ENCODE results near the gene RIPK1.

RIPK1 gene

DNA sequence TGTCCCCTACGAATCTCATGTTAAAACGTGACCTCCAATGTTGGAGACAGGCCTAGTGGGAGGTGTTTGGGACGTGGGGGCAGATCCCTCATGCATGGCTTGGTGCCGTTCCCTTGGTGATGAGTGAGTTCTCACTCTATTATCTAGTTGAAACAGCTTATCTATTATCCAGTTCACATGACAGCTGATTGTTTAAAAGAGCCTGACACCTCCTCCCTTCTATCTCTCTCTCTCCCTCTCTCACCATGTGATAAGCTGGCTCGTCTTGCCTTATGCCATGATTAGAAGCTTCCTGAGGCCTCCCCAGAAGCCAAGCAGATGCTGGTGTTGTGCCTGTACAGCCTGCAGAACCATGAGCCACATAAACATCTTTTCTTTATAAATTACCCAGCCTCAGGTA lies 32.9 kb upstream of the RIPK1 start:
- TF ChIP-seq, protein P1, sequence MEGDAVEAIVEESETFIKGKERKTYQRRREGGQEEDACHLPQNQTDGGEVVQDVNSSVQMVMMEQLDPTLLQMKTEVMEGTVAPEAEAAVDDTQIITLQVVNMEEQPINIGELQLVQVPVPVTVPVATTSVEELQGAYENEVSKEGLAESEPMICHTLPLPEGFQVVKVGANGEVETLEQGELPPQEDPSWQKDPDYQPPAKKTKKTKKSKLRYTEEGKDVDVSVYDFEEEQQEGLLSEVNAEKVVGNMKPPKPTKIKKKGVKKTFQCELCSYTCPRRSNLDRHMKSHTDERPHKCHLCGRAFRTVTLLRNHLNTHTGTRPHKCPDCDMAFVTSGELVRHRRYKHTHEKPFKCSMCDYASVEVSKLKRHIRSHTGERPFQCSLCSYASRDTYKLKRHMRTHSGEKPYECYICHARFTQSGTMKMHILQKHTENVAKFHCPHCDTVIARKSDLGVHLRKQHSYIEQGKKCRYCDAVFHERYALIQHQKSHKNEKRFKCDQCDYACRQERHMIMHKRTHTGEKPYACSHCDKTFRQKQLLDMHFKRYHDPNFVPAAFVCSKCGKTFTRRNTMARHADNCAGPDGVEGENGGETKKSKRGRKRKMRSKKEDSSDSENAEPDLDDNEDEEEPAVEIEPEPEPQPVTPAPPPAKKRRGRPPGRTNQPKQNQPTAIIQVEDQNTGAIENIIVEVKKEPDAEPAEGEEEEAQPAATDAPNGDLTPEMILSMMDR (IDR thresholded peaks at IDR 0.05), result no peak
- H3K27ac Mint-ChIP-seq, result no peak overlapping the region
- DNase-seq, result no peak
- peaks cover 27% of the 10 kb centered on the region for H3K9me3 Mint-ChIP-seq
- H3K27me3 Mint-ChIP-seq (ENCODE audit: low read depth, poor library complexity), result peaks cover 4% of the 10 kb centered on the region
- no peak overlapping the region for H3K4me3 Mint-ChIP-seq
- H3K4me1 Mint-ChIP-seq, result peaks cover 20% of the 10 kb centered on the region
- peaks cover 8% of the 10 kb centered on the region for H3K36me3 Mint-ChIP-seq (ENCODE audit: low read depth)

DNA sequence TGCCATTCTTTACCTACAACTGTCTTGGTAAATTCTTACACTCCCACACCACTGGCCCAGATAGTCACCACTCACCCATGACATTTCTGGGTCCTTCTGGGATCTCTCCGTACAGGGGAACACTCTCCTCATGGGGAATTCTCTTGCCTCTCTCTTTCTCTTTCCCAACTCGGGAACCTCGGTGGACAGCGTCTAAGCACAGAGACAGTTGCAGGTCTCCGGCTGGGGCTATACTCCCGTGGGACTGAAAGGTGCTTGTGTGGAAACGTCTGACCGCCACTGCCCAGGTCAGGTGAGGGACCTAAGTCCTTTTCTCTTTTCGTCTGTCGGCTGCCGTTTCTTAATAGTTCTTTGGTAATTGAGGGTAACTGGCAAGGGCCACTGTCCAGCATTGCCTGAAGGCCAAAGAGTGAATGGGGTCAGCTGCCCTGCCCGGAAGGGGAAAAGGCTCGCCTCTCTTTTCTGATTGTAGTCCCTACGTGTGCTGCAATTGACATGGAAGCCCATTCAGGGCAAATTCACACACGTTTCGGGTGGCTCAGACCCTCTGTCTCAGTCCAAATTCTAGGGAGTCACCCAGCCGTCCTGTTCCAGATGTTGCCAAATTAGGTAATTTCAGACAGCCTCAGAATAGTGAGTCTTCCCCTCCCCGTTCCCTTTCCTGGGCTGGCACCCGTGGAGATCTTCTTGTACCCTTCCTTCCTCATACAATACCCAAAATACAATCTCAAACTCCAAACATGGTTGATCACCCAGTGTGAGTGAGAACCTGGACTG lies 31.2 kb upstream of the RIPK1 start:
- peaks cover 8% of the 10 kb centered on the region for H3K36me3 Mint-ChIP-seq (ENCODE audit: low read depth)
- TF ChIP-seq, protein P1 (IDR thresholded peaks at IDR 0.05), result no peak

DNA sequence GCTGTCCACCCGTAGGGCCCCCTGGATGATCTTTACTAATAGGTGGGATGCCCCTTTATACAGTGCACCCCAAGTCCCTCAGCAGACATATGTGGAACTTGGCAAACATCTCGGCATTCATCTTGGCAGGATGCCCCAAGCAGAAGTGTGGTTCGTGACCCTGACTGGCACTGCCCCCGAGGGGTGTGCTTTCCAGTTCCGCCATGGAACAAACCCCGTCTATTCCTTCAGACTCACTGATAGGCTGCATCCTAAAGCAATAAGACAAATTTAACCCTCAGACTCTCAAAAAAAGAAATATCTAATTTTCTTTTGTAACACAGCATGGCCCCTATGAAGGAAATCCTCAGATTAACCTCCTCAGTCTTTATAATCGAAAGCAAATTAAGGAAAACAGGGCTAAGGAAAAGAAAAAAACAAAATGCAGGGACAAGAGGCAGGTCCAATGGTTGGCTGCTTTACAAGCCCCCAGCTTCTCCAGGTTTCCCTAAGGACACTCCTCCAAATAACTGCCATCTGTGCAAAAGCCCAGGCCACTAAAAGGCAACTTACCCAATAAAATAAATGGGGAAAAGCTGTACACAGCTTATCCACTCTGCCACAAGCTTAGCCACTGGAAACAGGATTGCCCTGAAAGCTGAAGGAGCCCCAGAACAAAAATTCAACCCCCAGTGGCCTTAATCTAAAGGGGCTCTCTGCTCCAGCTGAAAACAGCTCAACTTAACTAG lies 30.5 kb upstream of the RIPK1 start:
- H3K4me3 Mint-ChIP-seq, result no peak overlapping the region
- peaks cover 27% of the 10 kb centered on the region for H3K9me3 Mint-ChIP-seq
- H3K27ac Mint-ChIP-seq, result peak overlapping the region; percentile 62
- H3K4me1 Mint-ChIP-seq, result peaks cover 35% of the 10 kb centered on the region
- no peak for DNase-seq
- TF ChIP-seq, protein P1 (IDR thresholded peaks at IDR 0.05), result no peak
- H3K36me3 Mint-ChIP-seq (ENCODE audit: low read depth), result peaks cover 8% of the 10 kb centered on the region
- H3K27me3 Mint-ChIP-seq (ENCODE audit: low read depth, poor library complexity), result peaks cover 4% of the 10 kb centered on the region

More for the DNA sequence above, 31.2 kb upstream of the RIPK1 start:
- Mint-ChIP-seq H3K27ac (peak overlapping the region; percentile 62), H3K4me1 (peaks cover 32% of the 10 kb centered on the region), H3K4me3 (no peak overlapping the region), H3K9me3 (peaks cover 27% of the 10 kb centered on the region), H3K27me3 (ENCODE audit: low read depth, poor library complexity) (peaks cover 4% of the 10 kb centered on the region)
- no peak for DNase-seq

DNA sequence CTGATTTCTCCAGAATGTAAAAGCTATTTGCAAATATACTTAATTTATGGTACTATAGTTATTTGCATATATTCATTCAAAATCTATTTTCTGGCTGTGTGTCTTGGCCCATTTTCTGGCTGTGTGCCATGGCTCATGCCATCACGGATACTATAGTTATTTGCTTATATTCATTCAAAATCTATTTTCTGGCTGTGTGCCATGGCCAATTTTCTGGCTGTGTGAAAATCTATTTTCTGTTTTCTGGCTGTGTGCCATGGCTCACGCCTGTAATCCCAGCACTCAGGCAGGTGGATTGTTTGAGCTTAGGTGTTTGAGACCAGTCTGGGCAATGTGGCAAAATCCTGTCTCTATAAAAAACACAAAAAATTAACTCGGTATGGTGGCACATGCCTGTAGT lies 28.9 kb upstream of the RIPK1 start:
- H3K4me3 Mint-ChIP-seq, result no peak overlapping the region
- peaks cover 23% of the 10 kb centered on the region for H3K9me3 Mint-ChIP-seq
- no peak overlapping the region for H3K27ac Mint-ChIP-seq
- peaks cover 4% of the 10 kb centered on the region for H3K36me3 Mint-ChIP-seq (ENCODE audit: low read depth)
- peaks cover 4% of the 10 kb centered on the region for H3K27me3 Mint-ChIP-seq (ENCODE audit: low read depth, poor library complexity)
- no peak for DNase-seq
- TF ChIP-seq, protein P1 (IDR thresholded peaks at IDR 0.05), result no peak
- H3K4me1 Mint-ChIP-seq, result peaks cover 35% of the 10 kb centered on the region

DNA sequence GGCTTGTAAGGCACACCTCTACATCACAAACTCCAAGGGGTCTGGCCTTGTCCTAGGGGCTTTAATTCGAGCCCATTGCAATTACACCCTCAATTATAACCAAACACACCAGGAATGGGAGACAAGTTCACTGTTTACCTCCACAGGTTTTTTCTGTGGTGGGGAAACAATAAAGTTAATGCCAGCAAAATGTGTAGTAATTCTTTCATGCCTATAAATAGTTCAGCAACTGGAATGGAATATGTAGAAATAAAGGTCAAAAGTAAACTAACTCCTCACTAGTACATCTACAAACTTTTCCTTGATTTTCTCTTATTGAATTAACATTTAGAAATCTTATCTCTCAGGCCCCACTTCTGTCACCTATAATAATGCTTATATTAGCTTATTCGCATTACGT lies 27.1 kb upstream of the RIPK1 start:
- Mint-ChIP-seq H3K4me1 (peaks cover 35% of the 10 kb centered on the region), H3K27me3 (ENCODE audit: low read depth, poor library complexity) (peaks cover 11% of the 10 kb centered on the region), H3K4me3 (no peak overlapping the region), H3K36me3 (ENCODE audit: low read depth) (no peaks in the 10 kb centered on the region), H3K9me3 (peaks cover 7% of the 10 kb centered on the region), H3K27ac (no peak overlapping the region)
- DNase-seq, result no peak
- TF ChIP-seq, protein P1 (IDR thresholded peaks at IDR 0.05), result no peak

Measured in nephron progenitor cell (in vitro differentiated cells).